ENCODE results near the gene SCUBE1.

DNA sequence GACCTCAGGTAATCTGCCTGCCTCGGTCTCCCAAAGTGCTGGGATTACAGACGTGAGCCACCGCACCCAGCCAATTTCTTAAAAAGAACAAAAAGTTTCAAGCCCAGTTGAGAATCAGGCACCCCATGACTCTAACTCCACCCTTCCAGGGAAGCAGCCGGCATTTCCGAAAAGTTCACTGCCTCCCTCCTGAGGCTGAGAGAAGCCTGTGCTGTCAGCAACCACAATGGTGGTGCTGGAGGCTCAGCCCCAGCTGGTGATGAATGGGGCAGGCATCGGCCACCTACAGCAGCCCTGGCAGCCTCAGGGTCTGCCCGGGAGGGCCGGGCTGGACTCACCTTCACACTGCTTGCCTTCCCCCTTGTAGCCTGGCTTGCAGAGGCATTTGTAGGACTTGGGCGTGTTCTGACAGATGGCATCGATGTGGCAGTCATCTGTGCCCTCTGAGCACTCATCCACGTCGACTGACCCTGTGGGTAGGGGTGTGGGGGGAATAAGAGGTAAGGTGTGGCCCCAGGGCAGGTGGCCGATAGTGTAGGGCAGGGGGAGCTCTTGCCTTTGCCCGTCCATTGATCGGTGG, 4.3 kb downstream of the SCUBE1 start:
- TF ChIP-seq, protein P1, sequence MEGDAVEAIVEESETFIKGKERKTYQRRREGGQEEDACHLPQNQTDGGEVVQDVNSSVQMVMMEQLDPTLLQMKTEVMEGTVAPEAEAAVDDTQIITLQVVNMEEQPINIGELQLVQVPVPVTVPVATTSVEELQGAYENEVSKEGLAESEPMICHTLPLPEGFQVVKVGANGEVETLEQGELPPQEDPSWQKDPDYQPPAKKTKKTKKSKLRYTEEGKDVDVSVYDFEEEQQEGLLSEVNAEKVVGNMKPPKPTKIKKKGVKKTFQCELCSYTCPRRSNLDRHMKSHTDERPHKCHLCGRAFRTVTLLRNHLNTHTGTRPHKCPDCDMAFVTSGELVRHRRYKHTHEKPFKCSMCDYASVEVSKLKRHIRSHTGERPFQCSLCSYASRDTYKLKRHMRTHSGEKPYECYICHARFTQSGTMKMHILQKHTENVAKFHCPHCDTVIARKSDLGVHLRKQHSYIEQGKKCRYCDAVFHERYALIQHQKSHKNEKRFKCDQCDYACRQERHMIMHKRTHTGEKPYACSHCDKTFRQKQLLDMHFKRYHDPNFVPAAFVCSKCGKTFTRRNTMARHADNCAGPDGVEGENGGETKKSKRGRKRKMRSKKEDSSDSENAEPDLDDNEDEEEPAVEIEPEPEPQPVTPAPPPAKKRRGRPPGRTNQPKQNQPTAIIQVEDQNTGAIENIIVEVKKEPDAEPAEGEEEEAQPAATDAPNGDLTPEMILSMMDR (conservative IDR thresholded peaks at IDR 0.05; ENCODE audit: low read depth in 2 of 2), result peak in 1 of 2 experiments; percentile 21; a peak in 1 of 4 replicates
- TF ChIP-seq POLR2AphosphoS5 (IDR thresholded peaks at IDR 0.05; ENCODE audit: low read depth) (no peak), STAT1 (IDR thresholded peaks at IDR 0.05; ENCODE audit: unreplicated experiment) (no peak), NANOG (IDR thresholded peaks at IDR 0.05; ENCODE audit: borderline replicate concordance) (no peak), ZNF114 (CRISPR knock-in tag; IDR thresholded peaks at IDR 0.05) (no peak), EZH2 (IDR thresholded peaks at IDR 0.05; ENCODE audit: low read depth, unreplicated experiment) (no peak), ZNF331 (CRISPR knock-in tag; IDR thresholded peaks at IDR 0.05; ENCODE audit: low read depth) (no peak), EZH2phosphoT487 (IDR thresholded peaks at IDR 0.05; ENCODE audit: unreplicated experiment) (no peak), CREB1 (CRISPR knock-in tag; IDR thresholded peaks at IDR 0.05; ENCODE audit: low read depth) (no peak), JUNB (IDR thresholded peaks at IDR 0.05; ENCODE audit: unreplicated experiment) (no peak)
- TF ChIP-seq, protein P2, sequence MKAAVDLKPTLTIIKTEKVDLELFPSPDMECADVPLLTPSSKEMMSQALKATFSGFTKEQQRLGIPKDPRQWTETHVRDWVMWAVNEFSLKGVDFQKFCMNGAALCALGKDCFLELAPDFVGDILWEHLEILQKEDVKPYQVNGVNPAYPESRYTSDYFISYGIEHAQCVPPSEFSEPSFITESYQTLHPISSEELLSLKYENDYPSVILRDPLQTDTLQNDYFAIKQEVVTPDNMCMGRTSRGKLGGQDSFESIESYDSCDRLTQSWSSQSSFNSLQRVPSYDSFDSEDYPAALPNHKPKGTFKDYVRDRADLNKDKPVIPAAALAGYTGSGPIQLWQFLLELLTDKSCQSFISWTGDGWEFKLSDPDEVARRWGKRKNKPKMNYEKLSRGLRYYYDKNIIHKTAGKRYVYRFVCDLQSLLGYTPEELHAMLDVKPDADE (IDR thresholded peaks at IDR 0.05), result no peak
- TF ChIP-seq, protein P3, sequence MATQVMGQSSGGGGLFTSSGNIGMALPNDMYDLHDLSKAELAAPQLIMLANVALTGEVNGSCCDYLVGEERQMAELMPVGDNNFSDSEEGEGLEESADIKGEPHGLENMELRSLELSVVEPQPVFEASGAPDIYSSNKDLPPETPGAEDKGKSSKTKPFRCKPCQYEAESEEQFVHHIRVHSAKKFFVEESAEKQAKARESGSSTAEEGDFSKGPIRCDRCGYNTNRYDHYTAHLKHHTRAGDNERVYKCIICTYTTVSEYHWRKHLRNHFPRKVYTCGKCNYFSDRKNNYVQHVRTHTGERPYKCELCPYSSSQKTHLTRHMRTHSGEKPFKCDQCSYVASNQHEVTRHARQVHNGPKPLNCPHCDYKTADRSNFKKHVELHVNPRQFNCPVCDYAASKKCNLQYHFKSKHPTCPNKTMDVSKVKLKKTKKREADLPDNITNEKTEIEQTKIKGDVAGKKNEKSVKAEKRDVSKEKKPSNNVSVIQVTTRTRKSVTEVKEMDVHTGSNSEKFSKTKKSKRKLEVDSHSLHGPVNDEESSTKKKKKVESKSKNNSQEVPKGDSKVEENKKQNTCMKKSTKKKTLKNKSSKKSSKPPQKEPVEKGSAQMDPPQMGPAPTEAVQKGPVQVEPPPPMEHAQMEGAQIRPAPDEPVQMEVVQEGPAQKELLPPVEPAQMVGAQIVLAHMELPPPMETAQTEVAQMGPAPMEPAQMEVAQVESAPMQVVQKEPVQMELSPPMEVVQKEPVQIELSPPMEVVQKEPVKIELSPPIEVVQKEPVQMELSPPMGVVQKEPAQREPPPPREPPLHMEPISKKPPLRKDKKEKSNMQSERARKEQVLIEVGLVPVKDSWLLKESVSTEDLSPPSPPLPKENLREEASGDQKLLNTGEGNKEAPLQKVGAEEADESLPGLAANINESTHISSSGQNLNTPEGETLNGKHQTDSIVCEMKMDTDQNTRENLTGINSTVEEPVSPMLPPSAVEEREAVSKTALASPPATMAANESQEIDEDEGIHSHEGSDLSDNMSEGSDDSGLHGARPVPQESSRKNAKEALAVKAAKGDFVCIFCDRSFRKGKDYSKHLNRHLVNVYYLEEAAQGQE (IDR thresholded peaks at IDR 0.05; ENCODE audit: unreplicated experiment), result no peak
- TF ChIP-seq, protein P4, sequence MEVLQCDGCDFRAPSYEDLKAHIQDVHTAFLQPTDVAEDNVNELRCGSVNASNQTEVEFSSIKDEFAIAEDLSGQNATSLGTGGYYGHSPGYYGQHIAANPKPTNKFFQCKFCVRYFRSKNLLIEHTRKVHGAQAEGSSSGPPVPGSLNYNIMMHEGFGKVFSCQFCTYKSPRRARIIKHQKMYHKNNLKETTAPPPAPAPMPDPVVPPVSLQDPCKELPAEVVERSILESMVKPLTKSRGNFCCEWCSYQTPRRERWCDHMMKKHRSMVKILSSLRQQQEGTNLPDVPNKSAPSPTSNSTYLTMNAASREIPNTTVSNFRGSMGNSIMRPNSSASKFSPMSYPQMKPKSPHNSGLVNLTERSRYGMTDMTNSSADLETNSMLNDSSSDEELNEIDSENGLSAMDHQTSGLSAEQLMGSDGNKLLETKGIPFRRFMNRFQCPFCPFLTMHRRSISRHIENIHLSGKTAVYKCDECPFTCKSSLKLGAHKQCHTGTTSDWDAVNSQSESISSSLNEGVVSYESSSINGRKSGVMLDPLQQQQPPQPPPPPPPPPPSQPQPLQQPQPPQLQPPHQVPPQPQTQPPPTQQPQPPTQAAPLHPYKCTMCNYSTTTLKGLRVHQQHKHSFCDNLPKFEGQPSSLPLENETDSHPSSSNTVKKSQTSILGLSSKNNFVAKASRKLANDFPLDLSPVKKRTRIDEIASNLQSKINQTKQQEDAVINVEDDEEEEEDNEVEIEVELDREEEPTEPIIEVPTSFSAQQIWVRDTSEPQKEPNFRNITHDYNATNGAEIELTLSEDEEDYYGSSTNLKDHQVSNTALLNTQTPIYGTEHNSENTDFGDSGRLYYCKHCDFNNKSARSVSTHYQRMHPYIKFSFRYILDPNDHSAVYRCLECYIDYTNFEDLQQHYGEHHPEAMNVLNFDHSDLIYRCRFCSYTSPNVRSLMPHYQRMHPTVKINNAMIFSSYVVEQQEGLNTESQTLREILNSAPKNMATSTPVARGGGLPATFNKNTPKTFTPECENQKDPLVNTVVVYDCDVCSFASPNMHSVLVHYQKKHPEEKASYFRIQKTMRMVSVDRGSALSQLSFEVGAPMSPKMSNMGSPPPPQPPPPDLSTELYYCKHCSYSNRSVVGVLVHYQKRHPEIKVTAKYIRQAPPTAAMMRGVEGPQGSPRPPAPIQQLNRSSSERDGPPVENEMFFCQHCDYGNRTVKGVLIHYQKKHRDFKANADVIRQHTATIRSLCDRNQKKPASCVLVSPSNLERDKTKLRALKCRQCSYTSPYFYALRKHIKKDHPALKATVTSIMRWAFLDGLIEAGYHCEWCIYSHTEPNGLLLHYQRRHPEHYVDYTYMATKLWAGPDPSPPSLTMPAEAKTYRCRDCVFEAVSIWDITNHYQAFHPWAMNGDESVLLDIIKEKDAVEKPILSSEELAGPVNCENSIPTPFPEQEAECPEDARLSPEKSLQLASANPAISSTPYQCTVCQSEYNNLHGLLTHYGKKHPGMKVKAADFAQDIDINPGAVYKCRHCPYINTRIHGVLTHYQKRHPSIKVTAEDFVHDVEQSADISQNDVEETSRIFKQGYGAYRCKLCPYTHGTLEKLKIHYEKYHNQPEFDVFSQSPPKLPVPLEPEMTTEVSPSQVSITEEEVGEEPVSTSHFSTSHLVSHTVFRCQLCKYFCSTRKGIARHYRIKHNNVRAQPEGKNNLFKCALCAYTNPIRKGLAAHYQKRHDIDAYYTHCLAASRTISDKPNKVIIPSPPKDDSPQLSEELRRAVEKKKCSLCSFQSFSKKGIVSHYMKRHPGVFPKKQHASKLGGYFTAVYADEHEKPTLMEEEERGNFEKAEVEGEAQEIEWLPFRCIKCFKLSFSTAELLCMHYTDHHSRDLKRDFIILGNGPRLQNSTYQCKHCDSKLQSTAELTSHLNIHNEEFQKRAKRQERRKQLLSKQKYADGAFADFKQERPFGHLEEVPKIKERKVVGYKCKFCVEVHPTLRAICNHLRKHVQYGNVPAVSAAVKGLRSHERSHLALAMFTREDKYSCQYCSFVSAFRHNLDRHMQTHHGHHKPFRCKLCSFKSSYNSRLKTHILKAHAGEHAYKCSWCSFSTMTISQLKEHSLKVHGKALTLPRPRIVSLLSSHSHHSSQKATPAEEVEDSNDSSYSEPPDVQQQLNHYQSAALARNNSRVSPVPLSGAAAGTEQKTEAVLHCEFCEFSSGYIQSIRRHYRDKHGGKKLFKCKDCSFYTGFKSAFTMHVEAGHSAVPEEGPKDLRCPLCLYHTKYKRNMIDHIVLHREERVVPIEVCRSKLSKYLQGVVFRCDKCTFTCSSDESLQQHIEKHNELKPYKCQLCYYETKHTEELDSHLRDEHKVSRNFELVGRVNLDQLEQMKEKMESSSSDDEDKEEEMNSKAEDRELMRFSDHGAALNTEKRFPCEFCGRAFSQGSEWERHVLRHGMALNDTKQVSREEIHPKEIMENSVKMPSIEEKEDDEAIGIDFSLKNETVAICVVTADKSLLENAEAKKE (CRISPR knock-in tag; IDR thresholded peaks at IDR 0.05), result no peak
